Stimulated activated CD4-positive, alpha-beta T cell treated with anti-CD3 and anti-CD28 coated beads, Interleukin-12 subunit alpha, Interleukin-12 subunit beta, amount 100 ng/mL, for 24 hours (primary cell): Measurements from ENCODE around the gene RASSF8.

ENCODE experiments used
- DNase-seq, 2 experiments: peaks; one replicate each; pipeline ENCODE4 v3.0.0-alpha.2; 2020; ENCODE audit warnings: low read depth in 2 of 2

RASSF8 gene

GRCh38 chr12:26125400-26126339 is 167.2 kb downstream of the RASSF8 start:
- peak in 1 of 2 experiments; percentile 28 for DNase-seq

GRCh38 chr12:26126340-26127284 is 168.1 kb downstream of the RASSF8 start:
- DNase-seq: peak in 1 of 2 experiments; percentile 24

DNA sequence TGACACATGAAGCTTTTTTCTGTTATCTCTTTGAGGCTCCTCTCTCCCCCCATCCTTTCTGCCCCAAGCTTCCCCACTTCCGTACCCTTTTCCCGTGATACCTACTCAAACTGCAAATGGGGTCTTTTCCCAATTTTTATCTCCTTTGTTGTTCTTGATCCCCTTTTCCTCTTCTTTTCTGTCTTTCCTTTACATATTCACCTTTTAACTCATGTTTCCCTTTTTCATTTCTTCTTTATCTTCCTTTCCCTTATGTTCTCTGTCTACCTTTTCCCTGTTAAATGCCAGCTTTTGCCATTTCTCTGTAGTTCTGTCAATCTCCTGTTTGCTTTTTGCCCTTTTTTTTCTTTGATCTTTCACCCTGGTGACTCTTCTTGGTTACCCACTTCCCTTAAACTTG is 168.9 kb downstream of the RASSF8 start:
- no peak for DNase-seq

- no peak for DNase-seq
Observed at GRCh38 chr12:26128168-26128567, 169.7 kb downstream of the RASSF8 start.
